H9 (cell line): ENCODE measurements around the gene RBFOX1. TPM values are rescaled to one million over a fixed set of nuclear protein-coding genes. Genes with fewer than 3 reads are reported as not detected.

Source experiments
- DNase-seq: peaks from one replicate; pipeline ENCODE4 v3.0.0-alpha.2; 2017
- H2AFZ ChIP-seq: one replicate; pipeline ENCODE4 v1.6.1; 2013; ENCODE audit warnings: mild to moderate bottlenecking, low read length, control low read depth, moderate library complexity
- H2AK5ac ChIP-seq: 2 replicates; pipeline ENCODE4 v1.6.1; 2013; ENCODE audit warnings: low read length, control low read depth, mixed read lengths; ENCODE audit not compliant: insufficient read length
- H2BK120ac ChIP-seq: one replicate; pipeline ENCODE4 v1.6.1; 2013; ENCODE audit warnings: low read depth, mild to moderate bottlenecking, low read length, control low read depth, inconsistent platforms; ENCODE audit not compliant: poor library complexity, severe bottlenecking
- H2BK12ac ChIP-seq: 2 replicates; pipeline ENCODE4 v1.6.1; 2013; ENCODE audit warnings: low read length, control low read depth, mixed read lengths, low read depth; ENCODE audit not compliant: insufficient read length
- H2BK15ac ChIP-seq: 2 replicates; pipeline ENCODE4 v1.6.1; 2013; ENCODE audit warnings: low read depth, low read length, control low read depth
- H2BK20ac ChIP-seq: one replicate; pipeline ENCODE4 v1.6.1; 2013; ENCODE audit warnings: low read depth, mild to moderate bottlenecking, low read length, control low read depth, inconsistent platforms; ENCODE audit not compliant: poor library complexity, severe bottlenecking
- H2BK5ac ChIP-seq: 2 replicates; pipeline ENCODE4 v1.6.1; 2013; ENCODE audit warnings: low read length, control low read depth, mixed read lengths; ENCODE audit not compliant: insufficient read length
- H3K14ac ChIP-seq: 2 replicates; pipeline ENCODE4 v1.6.1; 2013; ENCODE audit warnings: low read length, control low read depth; ENCODE audit not compliant: insufficient read depth
- H3K18ac ChIP-seq: 2 replicates; pipeline ENCODE4 v1.6.1; 2013; ENCODE audit warnings: low read depth, mild to moderate bottlenecking, mixed read lengths, low read length, control low read depth; ENCODE audit not compliant: insufficient read length
- H3K23ac ChIP-seq: 2 replicates; pipeline ENCODE4 v1.6.1; 2013; ENCODE audit warnings: low read length, control low read depth, mixed read lengths, low read depth; ENCODE audit not compliant: insufficient read length
- H3K23me2 ChIP-seq: 2 replicates; pipeline ENCODE4 v1.6.1; 2013; ENCODE audit warnings: low read depth, mild to moderate bottlenecking, mixed read lengths, low read length, control low read depth; ENCODE audit not compliant: insufficient read length, poor library complexity, severe bottlenecking
- H3K27ac ChIP-seq: 2 replicates; pipeline ENCODE4 v1.5.1; 2013; ENCODE audit warnings: low read length, control low read depth, mixed read lengths, low read depth; ENCODE audit not compliant: insufficient read length
- H3K27me3 ChIP-seq: 2 replicates; pipeline ENCODE4 v1.6.1; 2013; ENCODE audit warnings: low read length, control low read depth, inconsistent platforms; ENCODE audit not compliant: insufficient read depth
- H3K4ac ChIP-seq: 2 replicates; pipeline ENCODE4 v1.6.1; 2013; ENCODE audit warnings: low read depth, mild to moderate bottlenecking, control low read depth, inconsistent platforms, low read length, moderate library complexity
- H3K4me1 ChIP-seq: 2 replicates; pipeline ENCODE4 v1.6.1; 2013; ENCODE audit warnings: low read length, control low read depth, inconsistent platforms; ENCODE audit not compliant: insufficient read depth
- H3K4me2 ChIP-seq: 2 replicates; pipeline ENCODE4 v1.6.1; 2013; ENCODE audit warnings: low read length, control low read depth, mixed read lengths; ENCODE audit not compliant: insufficient read length, insufficient read depth
- H3K56ac ChIP-seq: 2 replicates; pipeline ENCODE4 v1.6.1; 2013; ENCODE audit warnings: low read depth, mild to moderate bottlenecking, mixed read lengths, low read length, control low read depth; ENCODE audit not compliant: insufficient read length
- H3K79me1 ChIP-seq: 2 replicates; pipeline ENCODE4 v1.6.1; 2013; ENCODE audit warnings: low read depth, mild to moderate bottlenecking, moderate library complexity, low read length, control low read depth, inconsistent platforms; ENCODE audit not compliant: insufficient read depth, poor library complexity, severe bottlenecking
- H3K79me2 ChIP-seq: 2 replicates; pipeline ENCODE4 v1.6.1; 2013; ENCODE audit warnings: low read length, control low read depth, inconsistent platforms; ENCODE audit not compliant: insufficient read depth
- H3K9ac ChIP-seq: 2 replicates; pipeline ENCODE4 v1.6.1; 2013; ENCODE audit warnings: low read length, control low read depth, mixed read lengths; ENCODE audit not compliant: insufficient read length; ENCODE audit errors: extremely low read depth
- H3K9me3 ChIP-seq: one replicate; pipeline ENCODE4 v1.6.1; 2013; ENCODE audit warnings: low read depth, low read length, inconsistent platforms; ENCODE audit not compliant: control insufficient read depth
- H3T11ph ChIP-seq: one replicate; pipeline ENCODE4 v1.6.1; 2013; ENCODE audit warnings: mild to moderate bottlenecking, low read length, control low read depth, inconsistent platforms
- H4K20me1 ChIP-seq: one replicate; pipeline ENCODE4 v1.6.1; 2013; ENCODE audit not compliant: control insufficient read depth, insufficient read length, insufficient read depth
- H4K5ac ChIP-seq: 2 replicates; pipeline ENCODE4 v1.6.1; 2013; ENCODE audit warnings: low read depth, mild to moderate bottlenecking, mixed read lengths, low read length, control low read depth; ENCODE audit not compliant: insufficient read length
- H4K8ac ChIP-seq: replicated peaks from 2 replicates; pipeline ENCODE4 v1.6.1; 2013; ENCODE audit warnings: low read length, control low read depth, mixed read lengths, low read depth; ENCODE audit not compliant: insufficient read length
- H4K91ac ChIP-seq: 2 replicates; pipeline ENCODE4 v1.6.1; 2013; ENCODE audit warnings: low read depth, mild to moderate bottlenecking, moderate library complexity, mixed read lengths, low read length, control low read depth; ENCODE audit not compliant: insufficient read length
- H3K27ac Mint-ChIP-seq, 3 experiments: 2 replicates in 2 of 3; 3 replicates in 1 of 3; pipeline ENCODE4 v1.8.0; 2020 to 2021; ENCODE audit warnings: mixed read lengths in 3 of 3, mild to moderate bottlenecking in 1 of 3, moderate library complexity in 1 of 3
- H3K27me3 Mint-ChIP-seq: 2 replicates; pipeline ENCODE4 v1.8.0; 2021; ENCODE audit warnings: low read depth, mild to moderate bottlenecking, moderate library complexity, mixed read lengths
- H3K36me3 Mint-ChIP-seq, 3 experiments: 2 replicates in 2 of 3; 3 replicates in 1 of 3; pipeline ENCODE4 v1.8.0; 2020 to 2021; ENCODE audit warnings: low read depth in 3 of 3, mixed read lengths in 3 of 3; ENCODE audit not compliant: insufficient read depth in 1 of 3
- H3K4me1 Mint-ChIP-seq, 2 experiments: 2 replicates each; pipeline ENCODE4 v1.8.0; 2020; ENCODE audit warnings: mixed read lengths in 2 of 2
- H3K4me3 Mint-ChIP-seq, 2 experiments: 2 replicates in 1 of 2; 3 replicates in 1 of 2; pipeline ENCODE4 v1.8.0; 2020 to 2021; ENCODE audit warnings: mild to moderate bottlenecking in 2 of 2, mixed read lengths in 2 of 2, moderate library complexity in 1 of 2
- H3K9me3 Mint-ChIP-seq, 2 experiments: 2 replicates in 1 of 2; 3 replicates in 1 of 2; pipeline ENCODE4 v1.8.0; 2020; ENCODE audit warnings: mild to moderate bottlenecking in 2 of 2, mixed read lengths in 2 of 2, moderate library complexity in 1 of 2
- CTCF ChIP-seq: fragments of 200-600 bp; sonication (generic); conservative IDR thresholded peaks from 3 replicates; pipeline ENCODE4 v1.8.0; 2021; ENCODE audit warnings: antibody characterized with exemption, mild to moderate bottlenecking
- WGBS: extraction: QIAGEN DNeasy Blood & Tissue Kit; methylation state at CpG from one replicate; pipeline ENCODE4 v1.1.7; 2013; ENCODE audit warnings: missing lambda C conversion rate, low lambda C conversion rate, mixed read lengths; ENCODE audit not compliant: insufficient read length; ENCODE audit errors: extremely low coverage; 5-methylcytosine and 5-hydroxymethylcytosine counted together
- total RNA-seq: library from RNA; stranded (reverse); gene quantifications from 2 replicates; pipeline ENCODE4 v1.2.1, GENCODE V29; 2021

Gene RBFOX1
- total RNA-seq, 1 experiment from 2014 or later: 2.0 TPM

GRCh38 chr16:7493133-7493532 lies 160.5 kb downstream of the RBFOX1 start:
- DNase-seq: no peak
- H3T11ph ChIP-seq: no peak overlapping the region
- no peak overlapping the region for H3K23ac ChIP-seq
- no peak for TF ChIP-seq CTCF
- H3K23me2 ChIP-seq: no peaks in the 10 kb centered on the region
- H2BK20ac ChIP-seq: no peak overlapping the region
- no peak overlapping the region for H2BK5ac ChIP-seq
- H3K79me2 ChIP-seq: no peaks in the 10 kb centered on the region
- no peak overlapping the region for H3K9ac ChIP-seq
- Mint-ChIP-seq H3K9me3 (no peaks in the 10 kb centered on the region; a peak in 1 of 5 replicates), H3K27ac (no peak overlapping the region), H3K36me3 (no peaks in the 10 kb centered on the region), H3K4me1 (no peaks in the 10 kb centered on the region), H3K27me3 (peaks cover 11% of the 10 kb centered on the region), H3K4me3 (no peak overlapping the region)
- H3K14ac ChIP-seq: no peak overlapping the region
- H2BK12ac ChIP-seq: no peak overlapping the region
- H4K20me1 ChIP-seq: no peaks in the 10 kb centered on the region
- H3K4me2 ChIP-seq: no peak overlapping the region
- WGBS: no CpG with 5 or more reads among the region's 6 CpGs
- H3K9me3 ChIP-seq: no peaks in the 10 kb centered on the region
- H3K4ac ChIP-seq: no peak overlapping the region
- no peak overlapping the region for H2AFZ ChIP-seq
- H4K91ac ChIP-seq: no peak overlapping the region
- H3K56ac ChIP-seq: no peak overlapping the region
- H3K27me3 ChIP-seq: no peaks in the 10 kb centered on the region
- H4K8ac ChIP-seq: no peak overlapping the region
- no peak overlapping the region for H3K27ac ChIP-seq
- H3K79me1 ChIP-seq: no peaks in the 10 kb centered on the region
- no peak overlapping the region for H3K18ac ChIP-seq
- H3K4me1 ChIP-seq: no peaks in the 10 kb centered on the region; the same call in 1 of the 2 replicates
- no peak overlapping the region for H2AK5ac ChIP-seq
- no peak overlapping the region for H2BK15ac ChIP-seq
- no peak overlapping the region for H2BK120ac ChIP-seq
- H4K5ac ChIP-seq: no peak overlapping the region
